UCSD-AML1 (cell line): ENCODE data around the gene C9orf72.
"Not testable (repeated sequence)": the region's sequence is repeated elsewhere in the genome, so short reads cannot be mapped to it uniquely, and the experiment has no call there.

Source experiments
- DNase-seq: peaks from one replicate; lab custom pipeline; 2025; ENCODE audit not compliant: unreplicated experiment; lab: John Stamatoyannopoulos, UW

Gene C9orf72, protein sequence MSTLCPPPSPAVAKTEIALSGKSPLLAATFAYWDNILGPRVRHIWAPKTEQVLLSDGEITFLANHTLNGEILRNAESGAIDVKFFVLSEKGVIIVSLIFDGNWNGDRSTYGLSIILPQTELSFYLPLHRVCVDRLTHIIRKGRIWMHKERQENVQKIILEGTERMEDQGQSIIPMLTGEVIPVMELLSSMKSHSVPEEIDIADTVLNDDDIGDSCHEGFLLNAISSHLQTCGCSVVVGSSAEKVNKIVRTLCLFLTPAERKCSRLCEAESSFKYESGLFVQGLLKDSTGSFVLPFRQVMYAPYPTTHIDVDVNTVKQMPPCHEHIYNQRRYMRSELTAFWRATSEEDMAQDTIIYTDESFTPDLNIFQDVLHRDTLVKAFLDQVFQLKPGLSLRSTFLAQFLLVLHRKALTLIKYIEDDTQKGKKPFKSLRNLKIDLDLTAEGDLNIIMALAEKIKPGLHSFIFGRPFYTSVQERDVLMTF

DNA sequence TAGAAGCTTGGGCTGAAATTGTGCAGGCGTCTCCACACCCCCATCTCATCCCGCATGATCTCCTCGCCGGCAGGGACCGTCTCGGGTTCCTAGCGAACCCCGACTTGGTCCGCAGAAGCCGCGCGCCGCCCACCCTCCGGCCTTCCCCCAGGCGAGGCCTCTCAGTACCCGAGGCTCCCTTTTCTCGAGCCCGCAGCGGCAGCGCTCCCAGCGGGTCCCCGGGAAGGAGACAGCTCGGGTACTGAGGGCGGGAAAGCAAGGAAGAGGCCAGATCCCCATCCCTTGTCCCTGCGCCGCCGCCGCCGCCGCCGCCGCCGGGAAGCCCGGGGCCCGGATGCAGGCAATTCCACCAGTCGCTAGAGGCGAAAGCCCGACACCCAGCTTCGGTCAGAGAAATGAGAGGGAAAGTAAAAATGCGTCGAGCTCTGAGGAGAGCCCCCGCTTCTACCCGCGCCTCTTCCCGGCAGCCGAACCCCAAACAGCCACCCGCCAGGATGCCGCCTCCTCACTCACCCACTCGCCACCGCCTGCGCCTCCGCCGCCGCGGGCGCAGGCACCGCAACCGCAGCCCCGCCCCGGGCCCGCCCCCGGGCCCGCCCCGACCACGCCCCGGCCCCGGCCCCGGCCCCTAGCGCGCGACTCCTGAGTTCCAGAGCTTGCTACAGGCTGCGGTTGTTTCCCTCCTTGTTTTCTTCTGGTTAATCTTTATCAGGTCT is at the start of gene C9orf72:
C9orf72 (minus strand) TSS at position 564 of the 716 bp plus-strand sequence. CDS start 6,361 bp downstream, outside the sequence.
- DNase-seq, result peak; percentile 87

DNA sequence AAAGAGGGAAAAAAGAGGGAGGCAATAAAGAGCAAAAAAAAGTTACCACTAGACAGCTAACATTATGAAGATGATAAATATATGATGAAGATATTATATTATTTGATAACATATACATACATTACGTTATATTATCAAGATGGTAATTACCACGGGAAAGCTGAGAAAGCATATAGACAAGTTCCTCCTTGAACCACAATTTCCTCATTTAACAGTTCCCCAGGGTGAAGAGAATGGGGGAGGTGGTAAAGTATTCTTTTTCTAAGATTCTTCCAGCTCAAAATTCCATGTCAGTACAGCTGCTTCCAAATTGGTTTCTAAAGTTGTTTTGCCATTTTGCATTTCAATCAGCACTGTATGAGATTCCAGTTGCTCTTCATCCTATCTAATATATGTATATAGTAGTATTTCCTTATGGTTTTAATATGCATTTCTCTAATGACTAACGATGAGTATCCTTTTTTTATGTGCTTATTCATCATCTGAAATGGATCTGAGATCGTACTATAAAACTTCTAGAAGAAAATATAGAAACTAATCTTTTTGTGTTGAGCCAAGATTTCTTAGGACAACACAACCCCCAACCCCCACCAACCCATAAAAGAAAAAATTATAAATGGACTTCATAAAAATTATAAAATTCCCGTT is 49.5 kb upstream of the C9orf72 start:
- no peak for DNase-seq

DNA sequence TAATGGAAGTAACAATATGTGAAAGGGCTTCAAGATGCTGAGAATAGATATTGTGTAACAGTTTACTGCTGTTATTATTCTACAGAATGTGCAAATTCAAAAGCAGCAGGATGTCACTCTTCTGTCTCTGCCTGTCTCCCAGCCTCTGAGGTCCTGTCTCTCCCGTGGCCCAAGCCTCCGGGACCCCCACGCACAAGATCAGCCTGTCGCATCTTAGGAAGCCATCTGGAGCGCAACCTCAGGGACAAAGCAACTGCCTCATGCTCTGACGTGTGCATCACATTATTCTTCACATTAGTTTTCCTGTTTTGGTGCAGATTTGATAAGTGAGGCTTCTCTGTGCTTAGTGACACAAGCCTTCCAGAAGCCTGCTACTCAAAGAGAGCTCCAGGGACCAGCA is 46.5 kb upstream of the C9orf72 start:
- peak; percentile 9 for DNase-seq

DNA sequence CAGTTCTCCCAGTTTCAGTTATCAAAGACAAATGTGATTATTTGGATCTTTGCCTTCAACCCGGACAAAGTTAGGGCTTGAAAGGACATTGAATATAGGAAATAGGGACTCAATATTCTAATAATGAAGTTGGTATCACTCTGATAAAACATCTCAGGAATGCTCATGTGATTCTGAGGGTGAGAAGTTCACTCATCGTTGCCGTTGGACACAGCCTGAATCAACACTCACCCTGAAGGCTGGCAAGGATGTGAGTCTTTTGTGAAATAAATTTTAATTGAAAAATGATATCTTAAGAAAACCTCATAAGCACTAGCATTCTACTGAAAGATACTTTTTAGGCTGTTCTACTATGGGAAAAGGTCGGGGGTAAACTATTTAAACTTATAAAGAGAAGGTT is 44.8 kb upstream of the C9orf72 start:
- DNase-seq, result no peak

DNA sequence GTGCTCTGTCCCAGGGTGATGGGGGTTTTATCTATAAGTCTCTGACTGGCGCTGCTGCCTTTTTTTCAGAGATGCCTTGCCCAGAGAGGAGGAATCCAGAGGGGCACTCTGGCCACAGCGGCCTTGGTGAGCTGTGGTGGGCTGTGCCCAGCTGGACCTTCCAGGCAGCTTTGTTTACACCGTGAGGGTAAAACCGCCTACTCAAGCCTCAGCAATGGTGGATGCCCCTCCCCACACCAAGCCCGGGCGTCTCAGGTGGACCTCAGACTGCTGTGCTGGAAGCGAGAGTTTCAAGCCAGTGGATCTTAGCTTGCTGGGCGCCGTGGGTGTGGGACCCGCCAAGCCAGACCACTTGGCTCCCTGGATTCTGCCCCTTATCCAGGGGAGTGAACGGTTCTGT is 41.3 kb upstream of the C9orf72 start:
- no peak for DNase-seq

DNA sequence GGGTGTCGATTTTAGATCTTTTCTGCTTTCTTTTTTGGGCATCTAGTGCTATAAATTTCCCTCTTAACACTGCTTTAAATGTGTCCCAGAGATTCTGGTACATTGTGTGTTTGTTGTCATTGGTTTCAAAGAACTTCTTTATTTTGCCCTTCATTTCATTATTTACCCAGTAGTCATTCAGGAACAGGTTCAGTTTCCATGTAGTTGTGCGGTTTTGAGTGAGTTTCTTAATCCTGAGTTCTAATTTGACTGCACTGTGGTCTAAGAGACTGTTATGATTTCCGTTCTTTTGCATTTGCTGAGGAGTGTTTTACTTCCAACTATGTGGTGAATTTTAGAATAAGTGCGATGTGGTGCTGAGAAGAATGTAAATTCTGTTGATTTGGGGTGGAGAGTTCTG is 38.8 kb upstream of the C9orf72 start:
- not testable (repeated sequence) for DNase-seq

DNA sequence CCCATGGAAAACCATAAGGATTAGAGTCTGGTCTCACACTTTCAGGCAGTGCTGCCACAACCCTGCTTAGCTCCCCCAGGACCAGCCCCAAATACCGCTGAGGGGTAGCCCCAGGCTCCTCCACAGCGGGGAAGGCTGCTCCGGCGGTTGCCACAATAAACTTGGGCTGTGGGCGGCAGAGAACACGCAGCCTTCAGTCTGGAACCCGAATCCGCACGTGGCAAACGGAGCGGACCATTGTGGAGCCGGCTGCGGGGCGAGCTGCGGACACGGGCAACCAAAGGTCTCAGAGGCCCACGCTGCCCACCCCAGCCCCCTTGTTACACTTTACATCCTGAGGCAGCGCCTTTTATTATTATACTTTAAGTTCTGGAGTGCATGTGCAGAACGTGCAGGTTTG is 37.3 kb upstream of the C9orf72 start:
- no peak for DNase-seq

DNA sequence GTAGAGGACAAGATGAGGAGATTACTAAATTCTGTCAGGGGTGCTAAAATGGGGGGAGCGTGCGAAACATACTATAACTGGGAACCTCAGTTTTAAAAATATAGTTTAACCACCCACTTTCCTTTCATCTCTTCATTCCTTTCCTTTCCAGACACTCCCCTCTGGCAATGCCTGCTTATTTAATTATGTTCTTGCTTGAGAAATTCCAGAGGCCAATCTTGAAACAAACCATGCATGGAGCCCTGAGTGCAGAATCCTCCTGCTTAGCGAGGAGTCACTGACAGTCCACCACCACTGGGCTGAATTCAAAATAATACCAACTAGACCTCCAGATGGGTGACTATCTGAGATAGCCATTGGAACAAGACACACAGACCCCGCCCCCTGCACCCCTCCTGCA is 29.7 kb upstream of the C9orf72 start:
- no peak for DNase-seq

DNA sequence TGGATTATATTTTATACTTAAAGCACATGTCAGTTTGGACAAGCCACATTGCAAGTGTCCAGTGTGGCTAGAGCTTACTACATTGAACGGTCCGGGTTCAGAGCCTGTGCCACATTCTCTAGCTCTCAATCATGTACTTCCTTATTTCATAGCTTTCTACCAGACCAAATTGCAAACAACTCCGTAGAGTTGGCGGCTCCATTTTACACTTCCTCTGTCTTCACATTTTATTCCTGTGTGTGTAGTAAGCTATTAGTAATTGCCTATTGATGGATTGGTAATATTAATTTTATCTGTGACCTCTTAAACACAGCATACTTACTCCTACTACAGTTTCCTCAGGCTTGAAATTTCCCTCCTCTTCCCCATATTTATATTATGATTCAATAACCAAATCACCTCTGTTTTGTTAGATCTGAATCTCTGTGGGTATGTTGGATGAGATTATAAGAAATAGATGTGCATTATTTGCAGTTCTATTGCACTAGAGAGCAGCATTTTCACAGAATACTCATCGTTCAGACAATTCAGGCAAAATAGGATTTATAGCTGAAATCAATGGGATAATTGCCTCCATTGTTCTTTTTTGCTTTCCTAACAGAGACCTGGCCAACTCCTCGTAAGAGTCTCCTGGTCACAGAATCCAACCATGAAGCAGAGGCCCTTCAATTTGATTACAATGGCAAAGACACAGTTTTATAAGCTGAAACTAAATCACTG is 29.0 kb upstream of the C9orf72 start:
- no peak for DNase-seq

DNA sequence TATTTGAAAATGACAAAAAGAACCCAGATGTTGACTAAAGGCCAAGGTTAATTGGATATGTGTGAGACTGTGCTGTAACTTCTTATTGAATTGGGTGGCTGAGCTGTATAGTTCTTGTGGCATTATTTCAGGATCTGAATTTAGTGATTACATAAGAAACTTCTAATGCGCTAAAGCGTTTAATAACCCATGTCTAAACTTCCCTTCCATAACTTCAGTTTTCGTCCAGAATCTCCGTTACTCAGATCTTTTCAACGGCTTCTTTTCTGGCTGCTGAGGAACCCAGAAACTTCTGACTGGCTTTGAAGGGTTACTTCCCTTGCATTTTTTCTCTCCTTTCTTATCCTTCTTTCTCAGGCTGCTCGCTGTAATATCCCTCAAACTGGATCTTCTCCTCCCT is 28.1 kb upstream of the C9orf72 start:
- DNase-seq, result no peak

DNA sequence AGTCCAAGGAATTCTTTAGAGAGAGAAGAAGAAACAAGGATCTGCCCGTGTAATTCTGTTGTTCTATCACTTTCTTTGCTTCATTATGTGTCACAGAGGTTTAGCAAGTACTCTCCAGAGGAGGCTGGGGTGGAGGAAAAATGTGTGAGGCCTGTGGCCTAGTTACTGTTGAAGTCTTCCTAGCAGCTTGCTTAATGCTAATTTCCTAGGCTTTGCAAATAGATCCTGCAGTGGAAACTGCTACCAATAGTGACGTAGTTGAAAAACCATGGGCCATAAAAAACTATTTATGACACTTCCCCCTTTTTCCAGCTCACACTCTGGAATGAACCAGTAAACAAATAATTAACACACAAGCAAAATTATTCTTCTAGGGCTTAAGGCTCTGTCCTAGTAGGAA is 27.0 kb upstream of the C9orf72 start:
- peak; percentile 17 for DNase-seq

DNA sequence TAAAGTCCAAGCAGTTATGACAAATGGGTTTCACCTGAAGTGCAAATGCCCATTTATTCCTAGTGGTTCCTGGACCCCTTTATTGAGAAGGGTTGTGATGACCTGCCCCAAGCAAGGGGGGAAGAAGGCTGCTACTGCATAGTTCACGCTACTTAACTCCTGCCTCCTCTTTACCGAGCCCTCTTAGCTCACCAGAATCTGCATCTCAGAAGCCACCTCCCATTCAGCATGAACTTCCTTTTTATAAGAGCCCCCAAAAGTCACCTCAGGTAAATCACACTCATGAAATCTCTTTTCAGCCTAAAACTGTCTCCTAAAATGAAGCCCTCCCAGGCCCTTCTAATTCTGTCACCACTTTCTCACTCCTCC is 26.6 kb upstream of the C9orf72 start:
- DNase-seq, result peak; percentile 7

DNA sequence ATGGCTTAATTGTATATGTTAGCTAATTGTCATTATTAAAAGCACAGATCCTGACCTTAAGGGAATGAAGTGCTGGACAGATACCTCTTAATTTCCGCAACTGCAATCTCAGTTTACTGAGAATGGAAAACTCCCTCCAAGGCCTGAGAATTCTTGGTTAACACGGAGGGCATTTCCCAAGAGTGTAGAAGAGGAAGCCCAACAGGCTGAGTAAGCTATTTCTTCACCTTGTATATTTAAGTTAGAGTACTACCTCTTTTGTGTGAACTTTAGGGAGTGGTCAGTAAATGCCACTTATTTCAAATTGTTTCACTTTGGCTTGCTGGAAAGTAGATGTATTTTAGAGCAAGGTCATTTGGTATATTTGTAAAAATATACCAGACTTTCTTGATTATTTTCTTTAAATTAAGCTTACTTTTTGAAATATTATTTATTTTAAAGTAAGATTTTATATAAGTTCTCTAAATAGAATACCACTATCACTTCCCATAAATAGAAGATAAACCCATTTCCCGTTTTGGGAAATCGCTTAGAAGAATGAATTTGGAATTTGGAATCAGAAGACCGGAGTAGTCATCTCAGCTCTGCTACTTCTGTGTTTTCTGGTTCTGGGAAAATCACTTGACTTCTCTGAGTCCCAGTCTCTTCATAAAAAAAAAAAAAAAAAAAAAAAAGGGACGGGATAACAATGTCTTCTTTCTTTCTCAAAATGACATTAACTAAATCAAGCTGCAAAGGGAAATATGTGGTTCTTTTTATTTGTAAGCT is 26.0 kb upstream of the C9orf72 start:
- no peak for DNase-seq

DNA sequence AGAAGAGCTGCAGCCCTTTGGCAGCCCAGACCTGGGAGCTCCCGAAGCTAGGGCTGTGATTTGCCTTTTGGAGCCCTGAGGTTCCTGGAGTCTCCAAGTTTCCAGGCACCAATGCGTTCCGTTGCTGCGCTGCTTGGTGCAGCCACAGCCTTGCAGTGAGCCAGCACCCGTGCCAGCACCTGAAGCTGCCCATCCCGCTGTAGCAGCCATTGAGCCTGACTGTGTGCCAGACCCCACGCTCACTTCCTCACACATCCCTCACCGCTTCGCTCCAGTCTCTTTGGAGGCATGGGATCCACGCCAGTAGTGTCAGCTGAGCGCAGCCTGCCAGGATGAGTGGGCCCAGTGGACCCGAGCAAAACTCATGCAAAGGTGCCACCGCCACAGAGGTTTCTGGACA is 22.5 kb upstream of the C9orf72 start:
- no peak for DNase-seq

DNA sequence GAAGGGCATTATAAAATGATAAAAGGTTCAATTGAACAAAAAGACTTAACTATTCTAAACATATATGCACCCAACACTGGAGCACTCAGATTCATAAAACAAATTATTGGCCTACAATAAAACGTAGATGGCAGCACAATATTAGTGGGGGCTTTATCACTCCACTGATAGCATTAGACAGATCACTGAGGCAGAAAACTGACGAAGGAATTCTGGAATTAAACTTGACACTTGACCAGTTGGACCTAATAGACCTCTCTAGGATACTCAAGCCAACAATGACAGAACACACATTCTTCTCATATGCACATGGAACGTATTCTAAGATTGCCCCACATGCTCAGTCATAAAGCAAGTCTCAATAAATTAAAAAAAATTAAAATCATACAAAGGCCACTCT is 18.4 kb upstream of the C9orf72 start:
- no peak for DNase-seq

DNA sequence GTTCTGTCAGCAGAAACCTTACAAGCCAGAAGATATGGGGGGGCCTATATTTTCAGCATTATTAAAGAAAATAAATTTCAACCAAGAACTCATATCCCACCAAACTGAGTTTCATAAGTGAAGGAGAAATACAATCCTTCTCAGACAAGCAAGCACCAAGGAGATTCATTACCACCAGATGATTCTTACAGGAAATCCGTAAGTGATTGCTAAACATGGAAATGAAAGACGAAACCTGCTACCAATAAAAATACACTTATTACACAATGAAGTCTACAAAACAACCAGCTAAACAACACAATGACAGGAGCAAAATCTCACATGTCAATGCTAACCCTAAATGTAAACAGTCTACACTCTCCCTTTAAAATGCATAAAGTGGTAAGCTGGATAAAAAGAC is 17.8 kb upstream of the C9orf72 start:
- no peak for DNase-seq

DNA sequence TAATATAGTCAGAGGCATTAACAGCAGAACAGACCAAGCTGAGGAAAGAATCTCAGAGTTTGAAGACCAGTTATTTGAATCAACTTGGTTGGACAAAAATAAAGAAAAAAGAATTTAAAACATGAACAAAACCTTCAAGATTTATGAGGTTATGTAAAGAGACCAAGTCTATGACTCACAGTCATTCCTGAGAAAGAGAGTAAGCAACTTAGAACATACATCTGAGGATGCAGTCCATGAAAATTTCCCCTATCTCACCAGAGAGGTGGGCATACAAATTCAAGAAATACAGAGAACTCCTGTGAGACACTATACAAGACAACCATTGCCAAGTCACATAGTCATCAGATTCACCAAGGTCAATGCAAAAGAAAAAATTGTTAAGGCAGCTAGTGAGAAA is 17.4 kb upstream of the C9orf72 start:
- no peak for DNase-seq

DNA sequence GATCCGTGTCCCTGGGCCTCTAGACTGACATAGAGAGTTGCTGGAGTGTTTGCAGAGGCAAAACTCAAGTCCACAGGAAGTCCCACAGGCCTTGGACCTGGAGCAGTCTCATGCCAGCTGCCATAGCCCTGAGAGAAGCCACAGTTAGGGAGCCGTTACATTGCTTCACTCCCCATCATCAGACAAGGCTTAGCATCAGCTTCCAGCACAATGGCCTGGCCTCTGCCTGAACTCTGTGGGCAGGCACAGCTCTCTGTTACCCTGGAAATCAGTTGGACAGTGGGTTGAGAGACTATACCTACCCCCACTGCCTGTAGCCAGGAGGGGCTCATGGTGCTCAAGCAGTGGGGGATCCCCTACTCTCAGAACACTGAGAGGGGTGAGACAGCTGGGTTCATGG is 16.2 kb upstream of the C9orf72 start:
- DNase-seq, result peak; percentile 11

DNA sequence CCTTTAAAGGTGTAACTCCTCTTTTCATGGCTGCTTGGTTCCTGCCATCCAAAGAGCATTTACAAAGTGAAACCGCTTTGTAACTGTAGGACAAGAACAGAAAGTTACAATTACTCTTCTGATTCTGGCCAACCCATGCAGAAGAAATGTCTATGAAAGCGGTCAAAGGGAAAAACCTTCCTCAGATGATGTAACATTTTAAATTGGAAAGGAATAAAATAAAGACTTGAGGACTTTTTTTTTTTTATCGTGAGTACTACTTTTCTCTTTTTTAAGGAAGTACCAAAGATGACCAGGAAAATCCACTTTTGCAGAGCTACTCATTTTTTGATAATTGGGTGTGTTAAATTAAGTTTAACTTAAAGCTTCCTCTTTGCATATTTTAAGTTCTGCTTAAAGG is 13.0 kb upstream of the C9orf72 start:
- DNase-seq, result no peak

DNA sequence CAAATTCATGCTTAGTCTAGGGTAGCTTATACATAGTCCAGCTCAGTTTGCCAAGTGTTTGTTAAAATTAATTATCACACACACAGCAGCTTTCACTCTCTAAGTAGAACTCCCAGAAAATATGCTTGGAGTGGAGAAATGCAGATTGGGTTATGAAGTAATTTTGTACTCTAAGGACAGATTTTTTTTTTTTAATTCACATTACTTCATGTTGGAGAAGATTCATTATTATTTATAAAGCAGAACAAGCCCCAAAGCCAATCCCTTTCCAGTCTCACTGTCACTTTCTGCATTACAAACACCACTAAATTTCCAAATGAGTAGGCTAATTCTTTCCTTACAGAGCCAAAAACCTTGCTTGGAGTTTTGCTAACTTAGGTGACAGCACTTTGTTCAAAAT is 11.7 kb upstream of the C9orf72 start:
- no peak for DNase-seq

DNA sequence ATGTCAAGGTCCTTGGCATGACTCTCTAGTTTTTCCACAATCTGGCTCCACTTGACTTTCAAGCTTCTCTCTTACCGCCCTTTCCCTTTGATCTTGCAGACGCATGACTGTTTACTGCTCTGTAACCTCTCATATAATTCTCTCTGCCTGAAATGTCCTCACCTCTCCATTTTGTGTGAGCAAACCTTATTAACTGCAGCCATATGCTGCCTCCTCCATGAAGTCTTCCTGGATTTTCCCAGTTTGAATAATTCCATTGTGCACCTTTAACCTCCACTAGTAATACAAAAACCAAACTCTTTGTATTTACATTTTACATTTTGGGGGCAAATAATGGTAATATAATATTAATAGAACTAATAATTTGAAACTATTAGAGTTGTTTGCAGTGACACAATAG is 9.5 kb upstream of the C9orf72 start:
- no peak for DNase-seq
